ENCODE measurements around the gene RAC2.

RAC2 gene

GRCh38 chr22:37262346-37262745, 18.3 kb upstream of the RAC2 start:
- no peak overlapping the region for H3K4me3 ChIP-seq (ENCODE audit: low read depth, low read length)
- no peak for DNase-seq (ENCODE audit: low read depth)
- no peak for TF ChIP-seq CTCF (IDR thresholded peaks at IDR 0.05; ENCODE audit: control insufficient read depth, extremely low read depth, insufficient read depth)

GRCh38 chr22:37260901-37261336, 16.9 kb upstream of the RAC2 start:
- DNase-seq (ENCODE audit: low read depth): no peak
- H3K4me3 ChIP-seq (ENCODE audit: low read depth, low read length): no peak overlapping the region
- peak; percentile 78 for TF ChIP-seq CTCF (IDR thresholded peaks at IDR 0.05; ENCODE audit: control insufficient read depth, extremely low read depth, insufficient read depth)

- DNase-seq (ENCODE audit: low read depth): no peak
- no peak overlapping the region for H3K4me3 ChIP-seq (ENCODE audit: low read depth, low read length)
- no peak for TF ChIP-seq CTCF (IDR thresholded peaks at IDR 0.05; ENCODE audit: control insufficient read depth, extremely low read depth, insufficient read depth)
Observed at GRCh38 chr22:37260155-37260795, 16.2 kb upstream of the RAC2 start.

GRCh38 chr22:37259540-37260029, 15.5 kb upstream of the RAC2 start:
- H3K4me3 ChIP-seq (ENCODE audit: low read depth, low read length): no peak overlapping the region
- peak; percentile 13 for DNase-seq (ENCODE audit: low read depth)
- peak; percentile 63 for TF ChIP-seq CTCF (IDR thresholded peaks at IDR 0.05; ENCODE audit: control insufficient read depth, extremely low read depth, insufficient read depth)

- DNase-seq (ENCODE audit: low read depth): no peak
- no peak for TF ChIP-seq CTCF (IDR thresholded peaks at IDR 0.05; ENCODE audit: control insufficient read depth, extremely low read depth, insufficient read depth)
- no peak overlapping the region for H3K4me3 ChIP-seq (ENCODE audit: low read depth, low read length)
Observed at GRCh38 chr22:37258753-37259401, 14.8 kb upstream of the RAC2 start.

GRCh38 chr22:37258005-37258752, 14.1 kb upstream of the RAC2 start:
- H3K4me3 ChIP-seq (ENCODE audit: low read depth, low read length): no peak overlapping the region
- TF ChIP-seq CTCF (IDR thresholded peaks at IDR 0.05; ENCODE audit: control insufficient read depth, extremely low read depth, insufficient read depth): no peak
- DNase-seq (ENCODE audit: low read depth): no peak

Data from LNCaP clone FGC (cell line).